ENCODE measurements around the gene CCDC9B. TPM values are rescaled to one million over a fixed set of nuclear protein-coding genes. Genes with fewer than 3 reads are reported as not detected.
A peak's percentile ranks its signal among the peaks of the same experiment; 100 is the strongest.

Gene CCDC9B
- total and polyA plus RNA-seq, 2 of the 4 experiments (the other 2 are of a cell fraction): 19.7 to 30.9 TPM

- TF ChIP-seq CHD1 (IDR thresholded peaks at IDR 0.05; ENCODE audit: low read depth, low read length): no peak
- TF ChIP-seq BHLHE40 (IDR thresholded peaks at IDR 0.05; ENCODE audit: low read depth, low read length): no peak
- no peak for TF ChIP-seq CEBPB (IDR thresholded peaks at IDR 0.05; ENCODE audit: low read depth, low read length)
- no peak for TF ChIP-seq RCOR1 (IDR thresholded peaks at IDR 0.05; ENCODE audit: insufficient replicate concordance, low read length)
- TF ChIP-seq RFX5 (IDR thresholded peaks at IDR 0.05; ENCODE audit: low read depth, low read length): no peak
- no peak for TF ChIP-seq SMC3 (IDR thresholded peaks at IDR 0.05; ENCODE audit: low read depth, low read length)
- TF ChIP-seq MAZ (IDR thresholded peaks at IDR 0.05; ENCODE audit: borderline replicate concordance, low read depth, low read length): no peak
- no peak; the same call in 1 of the 2 replicates for TF ChIP-seq POLR2A (IDR thresholded peaks at IDR 0.05; ENCODE audit: low read depth, low read length)
- TF ChIP-seq USF2 (IDR thresholded peaks at IDR 0.05; ENCODE audit: low read depth, low read length): no peak
- TF ChIP-seq NFE2L2 (IDR thresholded peaks at IDR 0.05; ENCODE audit: low read depth, low read length): no peak
- TF ChIP-seq MXI1 (IDR thresholded peaks at IDR 0.05; ENCODE audit: borderline replicate concordance, low read depth, low read length): no peak
- TF ChIP-seq MAFK (IDR thresholded peaks at IDR 0.05; ENCODE audit: low read depth, low read length): no peak
- in situ Hi-C loops (cut with MboI; ENCODE audit: low sequenced_read_pairs) (loop anchor here (5.0 kb wide), 1 partner anchor 98 kb away; no protein-coding TSS in a partner anchor), dilution Hi-C loops (cut with HindIII; ENCODE audit: low sequenced_read_pairs, unreplicated experiment) (no loop called here), intact Hi-C loops (cut with micrococcal nuclease) (loop anchor here (1.0 to 5.0 kb wide), 2 partner anchors 83 to 98 kb away; partner anchors contain the start of gene IVD)
- H2BK5ac ChIP-seq (ENCODE audit: low read depth, low read length, poor library complexity, severe bottlenecking): peak overlapping the region; percentile 70
- no peak overlapping the region for H3K18ac ChIP-seq (ENCODE audit: low read depth, low read length)
- peaks cover 30 to 41% of the 10 kb centered on the region in 2 experiments for H3K79me1 ChIP-seq (ENCODE audit: low read depth in 1 of 2, low read length in 2 of 2)
- H3K4me2 ChIP-seq (ENCODE audit: low read depth, low read length): peak overlapping the region; percentile 97
- peak overlapping the region; percentile 42; the same call in 1 of the 2 replicates for H3K56ac ChIP-seq (ENCODE audit: extremely low read depth, insufficient read depth, low read length)
- 0 out of 2 replicates have a peak overlapping the region, but pooled peaks have one; percentile 1 for H2BK120ac ChIP-seq (ENCODE audit: low read depth, low read length)
- H3K14ac ChIP-seq (replicated peaks; ENCODE audit: low read depth, low read length): peak overlapping the region; percentile 69; the same call in 1 of the 2 replicates
- WGBS, 2 experiments (ENCODE audit: extremely low coverage in 2 of 2, insufficient read length in 1 of 2): 0% methylated on average over 18 of the region's 101 CpGs; no CpG with 5 or more reads in 1 of the 2 experiments
- ChIA-PET POLR2A (ENCODE audit: unreplicated experiment) (interaction anchor here (0.6 kb wide), 1 partner anchor 58 kb away, joined by 3 read pairs; the partner anchor contains the start of gene KNSTRN), CTCF (interaction anchor here (1.1 to 1.7 kb wide), 3 partner anchors 14 to 45 kb away, joined by 3 to 4 read pairs (median 4); no protein-coding TSS in a partner anchor)
- peak overlapping the region in 1 of 2 experiments; percentile 37; a peak in 2 of 4 replicates for H4K8ac ChIP-seq (ENCODE audit: low read depth in 2 of 2, low read length in 2 of 2)
- H2BK20ac ChIP-seq (ENCODE audit: low read depth, low read length): no peak overlapping the region
- peaks cover 11% of the 10 kb centered on the region for H3K9me1 ChIP-seq (ENCODE audit: insufficient read depth, low read length)
- H4K91ac ChIP-seq (ENCODE audit: insufficient read depth, low read depth, low read length): peak overlapping the region; percentile 23
- H3K36me3 ChIP-seq (ENCODE audit: control insufficient read depth, insufficient read depth, low read length): no peaks in the 10 kb centered on the region
- ATAC-seq (ENCODE audit: low read depth): peak; percentile 2
- H3K9ac ChIP-seq (ENCODE audit: low read depth, low read length): peak overlapping the region; percentile 82
- H2AFZ ChIP-seq (replicated peaks; ENCODE audit: low read length, poor library complexity): peak overlapping the region; percentile 75
- H3K4ac ChIP-seq (ENCODE audit: low read depth, low read length): peak overlapping the region; percentile 38
- peak overlapping the region; percentile 0 for H2AK5ac ChIP-seq (ENCODE audit: low read depth, low read length)
- peak overlapping the region; percentile 57 for H2AK9ac ChIP-seq (replicated peaks; ENCODE audit: low read depth, low read length, poor library complexity)
- H3K27ac ChIP-seq (ENCODE audit: insufficient read depth, low read length): peak overlapping the region; percentile 74; the same call in 1 of the 2 replicates
- peak overlapping the region; percentile 89 for H3K4me3 ChIP-seq (ENCODE audit: insufficient read depth, low read depth, low read length)
- no TSS peak for BruUV-seq (replicated peaks)
- H3K23ac ChIP-seq (ENCODE audit: low read depth, low read length): peak overlapping the region; percentile 69
- no peak for DNase-seq
- peaks cover 2% of the 10 kb centered on the region for H3K27me3 ChIP-seq (ENCODE audit: control insufficient read depth, insufficient read depth, low read length)
- 0 out of 2 replicates have a peak, but pooled peaks cover 12% of the 10 kb centered on the region for H4K20me1 ChIP-seq (ENCODE audit: insufficient read depth, low read length)
- no peak overlapping the region for H4K5ac ChIP-seq (ENCODE audit: low read depth, low read length)
- H2BK15ac ChIP-seq (ENCODE audit: low read depth, low read length): no peak overlapping the region
- peaks cover 30% of the 10 kb centered on the region for H3K4me1 ChIP-seq (ENCODE audit: control insufficient read depth, insufficient read depth, low read length)
- no peaks in the 10 kb centered on the region for H3K9me3 ChIP-seq (ENCODE audit: control insufficient read depth, insufficient read depth, low read length)
Observed at GRCh38 chr15:40323953-40324937, 16.5 kb downstream of the CCDC9B start.

Measured in IMR-90 (cell line).